ENCODE measurements around the gene ATP10B.

DNA sequence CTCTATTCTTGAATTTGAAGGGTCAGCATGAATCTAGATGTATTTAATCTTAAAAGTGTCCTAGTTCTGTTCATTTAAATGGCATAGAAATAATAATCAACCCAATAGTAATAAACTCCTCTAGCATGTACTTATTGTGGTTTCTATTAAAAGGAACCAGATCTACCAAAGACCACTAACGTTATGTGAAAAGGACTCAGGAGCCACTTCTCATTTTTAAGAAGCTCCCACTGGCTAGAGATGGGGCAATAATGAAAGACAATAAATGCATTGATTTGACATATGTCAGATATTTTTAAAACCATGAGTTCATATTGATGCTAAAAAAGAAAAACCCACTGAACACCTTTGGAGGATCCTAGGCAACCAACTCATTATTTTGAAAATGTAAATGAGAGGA, 191.9 kb downstream of the ATP10B start:
- no peak for TF ChIP-seq ZNF843 (tag by site-specific recombination; IDR thresholded peaks at IDR 0.05)
- TF ChIP-seq, protein P1, sequence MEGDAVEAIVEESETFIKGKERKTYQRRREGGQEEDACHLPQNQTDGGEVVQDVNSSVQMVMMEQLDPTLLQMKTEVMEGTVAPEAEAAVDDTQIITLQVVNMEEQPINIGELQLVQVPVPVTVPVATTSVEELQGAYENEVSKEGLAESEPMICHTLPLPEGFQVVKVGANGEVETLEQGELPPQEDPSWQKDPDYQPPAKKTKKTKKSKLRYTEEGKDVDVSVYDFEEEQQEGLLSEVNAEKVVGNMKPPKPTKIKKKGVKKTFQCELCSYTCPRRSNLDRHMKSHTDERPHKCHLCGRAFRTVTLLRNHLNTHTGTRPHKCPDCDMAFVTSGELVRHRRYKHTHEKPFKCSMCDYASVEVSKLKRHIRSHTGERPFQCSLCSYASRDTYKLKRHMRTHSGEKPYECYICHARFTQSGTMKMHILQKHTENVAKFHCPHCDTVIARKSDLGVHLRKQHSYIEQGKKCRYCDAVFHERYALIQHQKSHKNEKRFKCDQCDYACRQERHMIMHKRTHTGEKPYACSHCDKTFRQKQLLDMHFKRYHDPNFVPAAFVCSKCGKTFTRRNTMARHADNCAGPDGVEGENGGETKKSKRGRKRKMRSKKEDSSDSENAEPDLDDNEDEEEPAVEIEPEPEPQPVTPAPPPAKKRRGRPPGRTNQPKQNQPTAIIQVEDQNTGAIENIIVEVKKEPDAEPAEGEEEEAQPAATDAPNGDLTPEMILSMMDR (tag by site-specific recombination; IDR thresholded peaks at IDR 0.05) = no peak
- TF ChIP-seq KLF9 (tag by site-specific recombination; IDR thresholded peaks at IDR 0.05; ENCODE audit: low read depth) = no peak
- no peak for TF ChIP-seq ZNF274 (IDR thresholded peaks at IDR 0.05; ENCODE audit: low read length)
- no peak for TF ChIP-seq ZNF274 (tag by site-specific recombination; IDR thresholded peaks at IDR 0.05; ENCODE audit: borderline replicate concordance)
- no peak for TF ChIP-seq ZNF138 (tag by site-specific recombination; IDR thresholded peaks at IDR 0.05; ENCODE audit: borderline replicate concordance)
- no peak for TF ChIP-seq ZBTB7A (tag by site-specific recombination; IDR thresholded peaks at IDR 0.05; ENCODE audit: low read depth)
- TF ChIP-seq ZNF596 (tag by site-specific recombination; IDR thresholded peaks at IDR 0.05) = no peak
- no peak for TF ChIP-seq ZNF169 (tag by site-specific recombination; IDR thresholded peaks at IDR 0.05)
- no peak for TF ChIP-seq ZNF280D (tag by site-specific recombination; IDR thresholded peaks at IDR 0.05)
- no peak for TF ChIP-seq WT1 (tag by site-specific recombination; IDR thresholded peaks at IDR 0.05)
- no peak for TF ChIP-seq ZNF140 (tag by site-specific recombination; IDR thresholded peaks at IDR 0.05)
- TF ChIP-seq ZNF16 (tag by site-specific recombination; IDR thresholded peaks at IDR 0.05; ENCODE audit: low read depth) = no peak
- no peak for TF ChIP-seq SP2 (tag by site-specific recombination; IDR thresholded peaks at IDR 0.05)

Data from HEK293 (cell line).